AG04450 (cell line): Measurements from ENCODE around the gene YARS1. TPM values are rescaled to one million over a fixed set of nuclear protein-coding genes. Genes with fewer than 3 reads are reported as not detected.
"Not testable (repeated sequence)": the region's sequence is repeated elsewhere in the genome, so short reads cannot be mapped to it uniquely, and the experiment has no call there.

Experiments
- CTCF ChIA-PET: fragments of 300-600, 350-600 bp; formaldehyde crosslinking; extraction: SDS; loops from one replicate; lab custom pipeline; 2022; ENCODE audit warnings: antibody characterized with exemption, inconsistent platforms; lab: Charles Lee
- POLR2A ChIA-PET: fragments of 350-600 bp; formaldehyde crosslinking; extraction: SDS; loops from one replicate; lab custom pipeline; 2021; ENCODE audit warnings: antibody characterized with exemption, inconsistent platforms; lab: Yijun Ruan, JAX
- DNase-seq: peaks from one replicate; pipeline ENCODE4 v3.0.0-alpha.2; 2011; ENCODE audit warnings: low read depth, low spot score
- H3K27ac ChIP-seq: one replicate; pipeline ENCODE4 v1.5.1; 2012; ENCODE audit warnings: low read depth, low read length, control low read depth
- H3K27me3 ChIP-seq: one replicate; pipeline ENCODE4 v1.6.0; 2012; ENCODE audit warnings: low read length; ENCODE audit not compliant: control insufficient read depth, insufficient read depth
- H3K4me3 ChIP-seq: 2 replicates; pipeline ENCODE4 v1.5.1; 2011; ENCODE audit warnings: mild to moderate bottlenecking, low read depth, low read length, control low read depth
- H3K9me3 ChIP-seq: 2 replicates; pipeline ENCODE4 v1.5.1; 2012; ENCODE audit warnings: low read length; ENCODE audit not compliant: control insufficient read depth, insufficient read depth
- CTCF ChIP-seq: IDR thresholded peaks from 2 replicates; pipeline ENCODE4 v1.5.1; 2011; ENCODE audit warnings: low read depth, low read length, control low read depth, inconsistent platforms
- polyA plus RNA-seq: library from polyadenylated mRNA; depleted of rRNA; stranded (reverse); fragments of >200 nt; gene quantifications from 2 replicates; pipeline ENCODE4 v1.2.3, GENCODE V29; 2011

The YARS1 gene
- polyA plus RNA-seq, 1 experiment: 105 TPM

GRCh38 chr1:32791881-32792280, 25.3 kb downstream of the YARS1 start:
- no peak overlapping the region for H3K27ac ChIP-seq
- POLR2A ChIA-PET: interaction anchor here (0.6 kb wide), 1 partner anchor 10 kb away, joined by 3 read pairs; no protein-coding TSS in a partner anchor
- H3K4me3 ChIP-seq: no peak overlapping the region
- DNase-seq: no peak
- CTCF ChIA-PET: interaction anchor here (1.6 kb wide), 1 partner anchor 19 kb away, joined by 4 read pairs; no protein-coding TSS in a partner anchor
- no peaks in the 10 kb centered on the region for H3K27me3 ChIP-seq
- TF ChIP-seq CTCF: no peak
- H3K9me3 ChIP-seq: no peaks in the 10 kb centered on the region

DNA sequence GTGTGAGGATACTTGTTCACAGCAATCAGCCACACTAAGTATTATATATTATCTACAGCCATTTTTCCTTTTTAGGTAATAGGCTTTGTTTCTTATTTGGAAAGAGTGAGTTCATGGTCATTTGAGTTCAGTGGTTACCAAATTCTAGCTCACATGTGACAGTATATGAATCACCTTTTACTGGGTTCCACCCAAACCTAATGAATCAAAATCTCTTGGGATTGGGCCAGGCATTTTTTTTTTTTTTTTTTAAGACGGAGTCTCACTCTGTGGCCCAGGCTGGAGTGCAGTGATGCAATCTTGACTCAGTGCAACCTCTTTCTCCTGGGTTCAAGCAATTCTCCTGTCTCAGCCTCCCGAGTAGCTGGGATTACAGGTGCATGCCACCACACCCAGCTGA, 27.8 kb downstream of the YARS1 start:
- H3K27ac ChIP-seq, DNase-seq, H3K27me3 ChIP-seq, H3K9me3 ChIP-seq, H3K4me3 ChIP-seq: not testable (repeated sequence)
- ChIA-PET POLR2A (interaction anchor here (0.7 to 1.7 kb wide), 2 partner anchors 86 to 547 kb away, joined by 6 to 8 read pairs; no protein-coding TSS in a partner anchor), CTCF (interaction anchor here (0.6 kb wide), 1 partner anchor 701 kb away, joined by 3 read pairs; no protein-coding TSS in a partner anchor)

DNA sequence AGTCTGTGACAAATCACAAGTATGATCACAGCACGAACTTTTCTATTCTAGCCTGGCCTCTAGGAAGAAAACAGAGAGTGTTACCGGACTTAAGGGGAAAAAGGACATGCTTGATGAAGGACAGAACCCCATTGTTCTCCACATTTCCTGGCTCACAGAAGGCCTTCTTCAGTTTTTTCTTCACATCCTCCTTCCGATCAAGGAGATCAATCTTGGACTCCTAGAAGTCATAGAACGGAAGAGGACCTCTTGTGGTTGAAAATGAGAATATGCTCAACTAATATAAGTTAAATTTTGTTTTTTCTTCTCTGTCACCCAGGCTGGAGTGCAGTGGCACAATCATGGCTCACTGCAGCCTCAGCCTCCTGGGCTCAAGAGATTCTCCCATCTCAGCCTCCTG, 30.3 kb downstream of the YARS1 start:
- DNase-seq: no peak
- ChIA-PET POLR2A (no interaction called here), CTCF (interaction anchor here (2.3 kb wide), 1 partner anchor 75 kb away, joined by 6 read pairs; no protein-coding TSS in a partner anchor)
- no peak overlapping the region for H3K27ac ChIP-seq
- no peaks in the 10 kb centered on the region for H3K9me3 ChIP-seq
- TF ChIP-seq CTCF: peak; percentile 39
- no peaks in the 10 kb centered on the region for H3K27me3 ChIP-seq
- no peak overlapping the region for H3K4me3 ChIP-seq

DNA sequence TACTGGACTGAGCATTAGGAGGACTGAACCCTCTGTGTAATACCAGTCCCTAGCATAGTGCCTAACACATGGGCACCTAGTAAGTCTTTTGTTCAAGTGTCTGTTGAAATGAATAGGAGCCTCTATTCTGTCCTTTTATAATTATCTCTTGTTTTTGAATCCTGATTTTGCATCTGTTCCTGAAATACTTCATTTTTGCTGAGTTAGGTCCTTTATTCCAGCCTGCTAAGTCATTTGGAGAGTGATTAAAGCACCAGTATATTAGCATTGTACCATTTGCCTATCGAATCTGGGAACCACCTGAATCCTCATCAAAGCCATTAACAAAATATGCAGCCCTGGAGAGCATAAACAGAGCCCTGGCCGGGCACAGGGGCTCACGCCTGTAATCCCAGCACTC, 32.3 kb downstream of the YARS1 start:
- no peak for DNase-seq
- no peak for TF ChIP-seq CTCF
- Histone ChIP-seq H3K27ac (no peak overlapping the region), H3K9me3 (no peaks in the 10 kb centered on the region), H3K4me3 (no peak overlapping the region), H3K27me3 (no peaks in the 10 kb centered on the region)
- ChIA-PET CTCF (interaction anchor here (1.0 to 2.9 kb wide), 2 partner anchors 9 to 11 kb away, joined by 3 to 18 read pairs; no protein-coding TSS in a partner anchor), POLR2A (no interaction called here)

- ChIA-PET POLR2A (no interaction called here), CTCF (interaction anchor here (1.0 to 2.9 kb wide), 2 partner anchors 8 to 10 kb away, joined by 3 to 18 read pairs; no protein-coding TSS in a partner anchor)
- DNase-seq: no peak
- H3K4me3 ChIP-seq: no peak overlapping the region
- no peaks in the 10 kb centered on the region for H3K9me3 ChIP-seq
- TF ChIP-seq CTCF: no peak
- no peak overlapping the region for H3K27ac ChIP-seq
- H3K27me3 ChIP-seq: no peaks in the 10 kb centered on the region
Measured at GRCh38 chr1:32783851-32784250, 33.3 kb downstream of the YARS1 start.
